Hematopoietic multipotent progenitor cell treated with erythropoietin and hydrocortisone succinate and interleukin-3 and kit ligand, for 15 days (in vitro differentiated cells): ENCODE results near the gene PTHLH.

ENCODE experiments used
- DNase-seq: peaks from one replicate; pipeline ENCODE4 v3.0.0-alpha.2; 2015; ENCODE audit warnings: low spot score

The PTHLH gene

DNA sequence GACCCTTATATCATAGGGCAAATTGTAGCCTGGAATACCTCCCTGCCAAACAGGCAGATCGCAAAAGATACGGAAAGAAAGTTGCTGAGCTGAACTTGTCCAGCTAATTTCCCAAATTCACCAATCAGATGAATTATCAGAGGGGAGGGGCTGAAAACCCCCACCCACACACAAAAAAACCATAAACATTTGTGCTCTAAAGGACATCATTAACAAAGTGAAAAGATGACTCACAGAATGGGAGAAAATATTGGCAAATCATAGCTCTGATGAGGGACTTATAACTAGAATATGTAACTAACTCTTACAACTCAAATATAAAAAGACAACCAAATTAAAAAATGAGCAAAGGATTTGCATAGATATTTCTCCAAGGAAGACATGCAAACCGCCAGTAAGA lies 36.3 kb downstream of the PTHLH start:
- DNase-seq, result no peak

DNA sequence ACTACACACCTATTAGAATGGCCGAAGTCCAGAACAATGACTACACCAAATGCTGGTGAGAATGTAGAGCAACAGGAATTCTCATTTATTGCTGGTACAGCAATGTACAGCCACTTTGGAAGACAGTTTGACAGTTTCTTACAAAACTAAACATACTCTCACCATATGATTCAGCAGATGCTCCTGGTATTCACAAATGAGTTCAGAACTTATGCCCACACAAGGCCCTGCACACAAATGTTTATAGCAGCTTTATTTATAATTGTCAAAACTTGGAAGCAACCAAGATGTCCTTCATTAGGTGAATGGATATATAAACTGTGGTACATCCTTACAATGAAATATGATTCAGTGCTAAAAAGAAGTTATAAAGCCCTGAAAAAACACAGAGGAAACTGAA lies 38.3 kb downstream of the PTHLH start:
- no peak for DNase-seq

DNA sequence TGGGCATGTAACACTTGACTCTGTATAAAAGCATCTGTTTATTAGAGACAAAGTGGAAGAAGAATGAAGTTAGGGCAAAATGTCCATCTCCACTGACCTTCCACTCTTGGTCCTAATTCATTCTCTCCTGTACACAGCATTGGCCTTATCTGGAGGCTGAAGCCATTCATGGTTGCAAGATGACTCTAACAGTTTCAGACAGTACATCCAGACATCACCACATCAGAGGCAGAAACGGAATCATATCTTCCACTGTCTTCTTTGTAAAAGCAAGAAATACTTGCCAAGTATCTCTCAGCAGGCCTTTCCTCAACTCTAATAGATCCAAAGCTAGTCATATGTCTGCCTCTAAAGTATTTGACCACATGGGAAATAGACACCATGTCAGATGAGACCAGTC lies 41.1 kb downstream of the PTHLH start:
- DNase-seq, result no peak

DNA sequence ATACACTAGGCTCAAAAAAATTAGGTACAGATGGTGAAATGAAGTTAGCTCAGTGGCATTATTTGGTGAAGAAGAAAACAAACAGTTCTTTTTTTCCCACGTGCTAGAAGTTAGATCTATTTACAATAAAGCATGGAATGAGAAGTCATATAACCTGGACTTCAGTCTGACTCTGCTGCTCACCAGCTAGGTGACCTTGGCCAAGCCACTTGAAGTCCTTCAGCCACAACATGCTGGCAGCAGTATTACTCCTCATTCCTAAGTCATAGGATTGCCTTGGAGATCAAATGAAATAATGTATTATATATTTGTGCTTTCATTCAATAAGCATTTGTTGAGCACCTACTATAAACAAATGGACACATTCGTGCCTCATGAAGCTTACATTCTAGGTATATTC lies 45.2 kb downstream of the PTHLH start:
- no peak for DNase-seq

DNA sequence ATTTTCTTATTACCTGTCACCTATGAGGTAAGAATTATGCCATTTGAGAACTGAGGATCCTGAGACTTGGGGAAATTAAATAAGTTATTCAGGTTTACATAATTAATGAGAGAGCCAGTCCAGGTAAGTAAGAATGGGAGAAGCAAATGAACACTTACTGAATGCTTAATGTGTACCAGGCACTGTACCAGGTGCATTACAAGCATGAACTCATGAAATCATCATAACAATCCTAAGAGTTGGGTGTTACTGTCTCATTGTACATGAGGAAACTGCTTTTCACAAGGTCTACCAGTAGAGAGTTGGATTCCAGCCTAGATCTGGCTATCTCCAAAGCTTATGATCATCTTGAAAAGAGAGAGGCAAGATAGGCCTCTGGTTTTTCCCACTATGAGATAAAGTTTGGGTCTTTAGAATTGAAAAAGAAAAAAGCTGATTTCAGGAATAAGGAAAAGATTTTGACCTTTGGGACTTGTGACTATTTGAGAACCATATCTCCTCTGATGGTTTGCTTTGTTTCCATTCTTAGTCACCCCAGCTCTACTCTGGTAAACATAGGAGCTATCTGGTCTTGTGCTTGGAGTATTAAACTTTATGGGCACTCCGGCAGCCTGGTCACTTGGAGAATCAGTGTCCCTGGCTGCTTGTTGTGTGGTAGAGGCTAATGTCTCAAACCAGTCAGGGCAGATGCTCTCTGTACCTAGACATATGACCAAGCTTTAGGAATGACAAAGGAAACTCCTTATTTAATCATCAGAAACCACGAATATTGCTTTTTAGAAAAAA lies 48.0 kb downstream of the PTHLH start:
- DNase-seq, result no peak

DNA sequence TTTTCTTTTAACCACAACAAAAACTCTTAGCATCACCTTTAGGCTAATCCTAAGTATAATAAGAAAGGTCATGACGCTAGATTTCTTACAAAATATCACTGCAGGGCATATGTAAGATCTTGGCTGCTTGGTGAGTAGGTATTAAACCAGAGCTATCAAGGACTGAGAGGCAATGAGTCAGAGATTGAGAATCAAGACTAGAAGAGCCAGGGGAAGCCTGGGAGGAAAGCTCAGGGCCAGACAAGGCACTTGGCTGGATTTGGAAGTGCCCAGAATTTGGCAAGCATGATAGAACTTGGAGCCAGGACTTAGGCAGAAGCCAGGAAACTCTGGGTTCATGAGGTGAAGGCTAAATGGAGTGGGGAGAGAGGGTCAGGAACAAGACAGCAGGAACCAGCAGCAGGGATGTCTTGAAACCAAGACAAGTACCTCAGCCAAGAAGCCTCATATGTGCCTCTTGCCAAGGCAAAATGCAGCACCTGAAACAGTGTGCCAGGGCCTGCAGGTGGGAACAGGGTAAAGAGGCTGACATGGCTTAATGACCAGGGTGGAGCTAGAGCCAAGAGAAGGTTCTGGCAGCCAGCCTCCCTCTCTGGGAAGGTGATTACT lies 49.9 kb downstream of the PTHLH start:
- DNase-seq, result no peak

DNA sequence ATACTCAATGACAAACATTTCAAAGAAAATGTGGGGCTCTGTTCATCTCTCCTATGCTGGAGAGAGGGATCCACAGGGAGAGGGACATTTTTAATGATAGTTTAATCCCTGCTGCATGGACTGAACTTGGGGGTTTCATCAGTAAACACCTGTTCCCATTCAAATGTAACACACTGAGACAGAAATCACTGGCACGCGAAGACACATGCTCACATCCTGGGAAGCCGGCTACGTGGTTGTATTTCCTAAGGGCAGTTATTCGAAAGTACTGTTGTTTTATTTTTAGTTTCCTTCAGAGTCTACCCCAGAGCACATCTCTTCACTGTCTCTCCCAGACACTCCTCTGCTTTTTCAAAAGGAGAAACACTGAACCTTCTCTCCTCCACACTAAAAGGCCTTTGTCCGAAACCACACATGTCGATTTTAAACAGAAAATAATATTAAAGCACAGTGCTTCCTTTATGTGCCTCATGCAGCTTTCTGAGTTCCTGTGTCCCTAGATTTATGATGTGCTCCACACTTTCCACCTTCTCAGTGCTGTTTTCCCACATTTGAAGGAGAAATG lies 52.8 kb downstream of the PTHLH start:
- no peak for DNase-seq

DNA sequence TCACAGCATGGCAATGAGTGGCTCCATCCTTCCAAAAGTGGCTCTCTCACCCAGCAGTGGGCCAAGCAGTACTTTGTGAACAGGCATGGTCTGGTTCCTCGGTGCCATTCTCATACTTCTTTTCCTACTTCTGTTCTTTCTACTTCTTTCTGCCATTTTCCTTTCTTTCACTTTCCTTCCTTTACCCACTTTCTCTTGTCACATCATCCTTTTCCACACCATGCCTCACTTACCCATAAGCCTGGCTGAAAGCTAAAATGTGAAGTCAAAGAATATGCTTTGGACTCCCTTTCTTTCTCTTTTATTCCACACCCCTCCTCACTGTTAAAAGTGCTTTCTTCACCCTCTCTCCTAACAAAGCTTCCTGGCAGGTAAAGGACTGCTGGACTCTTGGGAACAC lies 57.0 kb downstream of the PTHLH start:
- no peak for DNase-seq

DNA sequence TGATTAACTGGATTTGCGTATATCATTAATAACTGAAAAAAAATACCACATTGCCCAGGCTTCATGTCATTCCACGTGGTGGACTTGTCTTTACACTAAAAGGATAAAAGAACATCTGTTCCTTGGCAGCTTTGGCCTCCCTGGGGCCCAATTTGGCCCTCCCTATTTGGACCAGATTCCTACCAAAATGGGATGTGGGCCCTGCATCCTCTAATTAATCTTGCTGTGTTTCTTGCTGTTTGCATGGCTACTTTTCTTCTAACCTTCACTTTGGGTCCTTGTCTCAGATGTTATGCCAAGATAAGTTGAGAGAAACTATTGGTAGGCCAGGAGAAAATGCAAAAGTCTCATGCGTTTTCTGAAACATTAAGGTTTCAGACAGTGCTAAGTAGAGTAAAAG lies 57.5 kb downstream of the PTHLH start:
- no peak for DNase-seq

DNA sequence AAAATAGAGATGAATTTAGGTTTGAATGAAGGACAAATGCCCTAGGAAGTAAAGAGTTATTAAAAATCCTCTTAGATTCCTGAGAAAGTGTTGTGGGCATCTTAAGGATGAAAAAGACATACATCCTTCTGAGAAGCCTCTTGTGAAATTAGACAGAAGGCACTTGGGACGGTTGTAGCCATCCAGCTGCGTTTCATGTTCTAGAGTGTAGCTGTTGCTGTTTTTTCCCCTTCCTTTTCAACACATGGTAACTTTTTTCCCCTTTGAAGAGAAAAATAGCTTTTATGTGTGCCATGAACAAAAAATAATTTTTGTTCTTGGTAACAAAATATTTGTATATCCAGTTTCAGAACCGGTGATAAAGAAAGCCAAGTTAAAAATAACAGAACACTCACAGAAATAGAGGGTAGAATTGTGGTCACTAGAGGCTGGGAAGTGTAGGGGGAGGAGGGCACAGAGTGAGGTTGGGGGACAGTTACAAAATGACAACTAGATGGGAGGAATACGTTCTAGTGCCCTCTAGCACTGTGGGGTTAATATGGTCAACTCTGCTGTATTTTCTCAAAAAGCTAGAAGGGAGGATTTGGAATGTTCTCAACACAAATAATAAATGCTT lies 58.4 kb downstream of the PTHLH start:
- DNase-seq, result no peak

DNA sequence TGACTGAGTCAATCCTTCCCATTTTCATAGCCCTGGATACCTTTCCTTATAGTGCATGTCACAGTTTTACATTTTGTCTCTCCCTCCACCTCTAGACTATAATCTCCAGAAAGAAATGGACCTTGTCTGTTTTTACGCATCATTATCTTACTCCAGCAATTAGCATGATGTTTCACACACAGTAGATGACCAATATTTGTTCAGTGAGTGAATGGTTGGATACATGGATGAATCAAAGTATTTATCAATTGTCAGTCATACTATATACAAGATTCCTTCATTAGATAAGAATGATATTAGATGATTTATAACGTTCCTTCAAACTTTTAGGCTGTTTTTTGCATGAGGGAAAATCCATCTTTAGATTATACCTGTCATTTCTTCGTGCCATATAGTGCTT lies 61.1 kb downstream of the PTHLH start:
- no peak for DNase-seq
